Osteoblast (primary cell): ENCODE results near the gene PIK3IP1. TPM values are rescaled to one million over a fixed set of nuclear protein-coding genes. Genes with fewer than 3 reads are reported as not detected.
A peak's percentile ranks its signal among the peaks of the same experiment; 100 is the strongest.

Experiments
- DNase-seq: peaks from one replicate; pipeline ENCODE4 v3.0.0; 2011; ENCODE audit warnings: low spot score, mixed read lengths; ENCODE audit not compliant: insufficient read length; ENCODE audit errors: missing footprints
- H2AFZ ChIP-seq: 2 replicates; pipeline ENCODE4 v1.6.0; 2011; ENCODE audit warnings: mild to moderate bottlenecking, low read length
- H3K27ac ChIP-seq: 2 replicates; pipeline ENCODE4 v1.5.1; 2011; ENCODE audit warnings: mild to moderate bottlenecking, low read depth, low read length, moderate library complexity
- H3K27me3 ChIP-seq: 2 replicates; pipeline ENCODE4 v1.6.0; 2012; ENCODE audit warnings: mild to moderate bottlenecking, control low read depth, inconsistent platforms, low read length, moderate library complexity; ENCODE audit not compliant: insufficient read depth
- H3K36me3 ChIP-seq: 2 replicates; pipeline ENCODE4 v1.5.1; 2011; ENCODE audit warnings: mild to moderate bottlenecking, low read length, control low read depth, moderate library complexity; ENCODE audit not compliant: insufficient read depth
- H3K4me1 ChIP-seq: 2 replicates; pipeline ENCODE4 v1.5.1; 2011; ENCODE audit warnings: mild to moderate bottlenecking, low read length, control low read depth, moderate library complexity; ENCODE audit not compliant: insufficient read depth
- H3K4me2 ChIP-seq: 2 replicates; pipeline ENCODE4 v1.6.0; 2011; ENCODE audit warnings: mild to moderate bottlenecking, low read length; ENCODE audit not compliant: insufficient read depth
- H3K4me3 ChIP-seq: fragments of 200-600 bp; sonication (generic); 3 replicates; pipeline ENCODE4 v1.5.1; 2012; ENCODE audit warnings: mild to moderate bottlenecking, low read length, inconsistent platforms; ENCODE audit not compliant: insufficient read depth
- H3K79me2 ChIP-seq: 2 replicates; pipeline ENCODE4 v1.6.0; 2012; ENCODE audit warnings: mild to moderate bottlenecking, low read length, control low read depth, inconsistent platforms; ENCODE audit not compliant: insufficient read depth
- H3K9me3 ChIP-seq: 2 replicates; pipeline ENCODE4 v1.5.1; 2011; ENCODE audit warnings: low read depth, low read length, control low read depth
- H4K20me1 ChIP-seq: 2 replicates; pipeline ENCODE4 v1.6.0; 2012; ENCODE audit warnings: mild to moderate bottlenecking, low read length, control low read depth; ENCODE audit not compliant: insufficient read depth
- CTCF ChIP-seq: IDR thresholded peaks from 2 replicates; pipeline ENCODE4 v1.5.1; 2011; ENCODE audit warnings: mild to moderate bottlenecking, low read depth, low read length, moderate library complexity; ENCODE audit errors: extremely low read depth
- total RNA-seq: library from RNA; depleted of rRNA; stranded (reverse); fragments of >200 nt; gene quantifications from 2 replicates; pipeline ENCODE4 v1.2.3, GENCODE V29; 2012

The PIK3IP1 gene
- total RNA-seq, 1 donor = 31.5 TPM

GRCh38 chr22:31339148-31339832 lies 47.0 kb upstream of the PIK3IP1 start:
- Histone ChIP-seq H3K4me1 (peaks cover 11% of the 10 kb centered on the region), H3K27ac (no peak overlapping the region), H3K9me3 (no peaks in the 10 kb centered on the region), H3K4me3 (no peak overlapping the region), H3K27me3 (no peaks in the 10 kb centered on the region), H3K4me2 (no peak overlapping the region), H3K36me3 (peaks cover 35% of the 10 kb centered on the region), H2AFZ (no peak overlapping the region), H4K20me1 (peaks cover 32% of the 10 kb centered on the region), H3K79me2 (peaks cover under 1% of the 10 kb centered on the region)
- peak; percentile 56 for DNase-seq
- TF ChIP-seq CTCF = no peak

GRCh38 chr22:31337178-31337577 lies 44.9 kb upstream of the PIK3IP1 start:
- no peak for DNase-seq
- H2AFZ ChIP-seq = no peak overlapping the region
- peaks cover 39% of the 10 kb centered on the region for H3K36me3 ChIP-seq
- TF ChIP-seq CTCF = no peak
- no peak overlapping the region for H3K4me2 ChIP-seq
- peaks cover 17% of the 10 kb centered on the region for H4K20me1 ChIP-seq
- H3K27ac ChIP-seq = no peak overlapping the region
- no peak overlapping the region for H3K4me3 ChIP-seq
- H3K4me1 ChIP-seq = peaks cover 5% of the 10 kb centered on the region
- no peaks in the 10 kb centered on the region for H3K79me2 ChIP-seq
- no peaks in the 10 kb centered on the region for H3K27me3 ChIP-seq
- no peaks in the 10 kb centered on the region for H3K9me3 ChIP-seq

- Histone ChIP-seq H2AFZ (no peak overlapping the region), H3K4me1 (peaks cover 5% of the 10 kb centered on the region), H3K9me3 (no peaks in the 10 kb centered on the region), H4K20me1 (peaks cover 12% of the 10 kb centered on the region), H3K4me3 (no peak overlapping the region), H3K4me2 (no peak overlapping the region), H3K79me2 (no peaks in the 10 kb centered on the region), H3K36me3 (peaks cover 28% of the 10 kb centered on the region), H3K27ac (no peak overlapping the region), H3K27me3 (no peaks in the 10 kb centered on the region)
- DNase-seq = no peak
- TF ChIP-seq CTCF = no peak
These were observed 42.0 kb upstream of the PIK3IP1 start for GRCh38 chr22:31334329-31334728.

- no peak overlapping the region for H3K27ac ChIP-seq
- H3K27me3 ChIP-seq = no peaks in the 10 kb centered on the region
- peaks cover 5% of the 10 kb centered on the region for H3K4me1 ChIP-seq
- no peak overlapping the region for H3K4me3 ChIP-seq
- DNase-seq = peak; percentile 48
- H4K20me1 ChIP-seq = peaks cover 12% of the 10 kb centered on the region
- no peak overlapping the region for H2AFZ ChIP-seq
- H3K4me2 ChIP-seq = no peak overlapping the region
- TF ChIP-seq CTCF = no peak
- H3K36me3 ChIP-seq = peaks cover 28% of the 10 kb centered on the region
- no peaks in the 10 kb centered on the region for H3K9me3 ChIP-seq
- no peaks in the 10 kb centered on the region for H3K79me2 ChIP-seq
These were observed 41.4 kb upstream of the PIK3IP1 start for GRCh38 chr22:31333641-31334040.
